ENCODE measurements around the gene PLA2G4A.
"Not testable (repeated sequence)": the region's sequence is repeated elsewhere in the genome, so short reads cannot be mapped to it uniquely, and the experiment has no call there.

The PLA2G4A gene

GRCh38 chr1:186873687-186874086 is 44.9 kb downstream of the PLA2G4A start:
- DNase-seq (ENCODE audit: low read depth in 2 of 2): no peak

- DNase-seq (ENCODE audit: low read depth in 2 of 2): no peak
Measured at GRCh38 chr1:186875896-186876835, 47.4 kb downstream of the PLA2G4A start.

GRCh38 chr1:186878356-186878755 is 49.6 kb downstream of the PLA2G4A start:
- DNase-seq (ENCODE audit: low read depth in 2 of 2): no peak

- DNase-seq (ENCODE audit: low read depth in 2 of 2): no peak
Measured at GRCh38 chr1:186880982-186881381, 52.2 kb downstream of the PLA2G4A start.

- no peak for DNase-seq (ENCODE audit: low read depth in 2 of 2)
Measured at GRCh38 chr1:186882372-186883134, 53.8 kb downstream of the PLA2G4A start.

- DNase-seq (ENCODE audit: low read depth in 2 of 2): no peak
Measured at GRCh38 chr1:186884251-186884650, 55.5 kb downstream of the PLA2G4A start.

GRCh38 chr1:186887203-186887602 is 58.5 kb downstream of the PLA2G4A start:
- DNase-seq (ENCODE audit: low read depth in 2 of 2): no peak

- no peak for DNase-seq (ENCODE audit: low read depth in 2 of 2)
Measured at GRCh38 chr1:186888367-186888766, 59.6 kb downstream of the PLA2G4A start.

GRCh38 chr1:186892936-186893335 is 64.2 kb downstream of the PLA2G4A start:
- DNase-seq (ENCODE audit: low read depth in 2 of 2): no peak

GRCh38 chr1:186894415-186894814 is 65.7 kb downstream of the PLA2G4A start:
- DNase-seq (ENCODE audit: low read depth in 2 of 2): no peak

GRCh38 chr1:186896211-186896610 is 67.5 kb downstream of the PLA2G4A start:
- no peak for DNase-seq (ENCODE audit: low read depth in 2 of 2)

GRCh38 chr1:186897008-186897407 is 68.3 kb downstream of the PLA2G4A start:
- DNase-seq (ENCODE audit: low read depth in 2 of 2): no peak

- DNase-seq (ENCODE audit: low read depth in 2 of 2): no peak
Measured at GRCh38 chr1:186899577-186899976, 70.8 kb downstream of the PLA2G4A start.

GRCh38 chr1:186899977-186900376 is 71.2 kb downstream of the PLA2G4A start:
- DNase-seq (ENCODE audit: low read depth in 2 of 2): no peak

- no peak for DNase-seq (ENCODE audit: low read depth in 2 of 2)
Measured at GRCh38 chr1:186900539-186901237, 71.9 kb downstream of the PLA2G4A start.

- DNase-seq (ENCODE audit: low read depth in 2 of 2): no peak
Measured at GRCh38 chr1:186901631-186902030, 72.9 kb downstream of the PLA2G4A start.

- no peak for DNase-seq (ENCODE audit: low read depth in 2 of 2)
Measured at GRCh38 chr1:186903374-186904136, 74.8 kb downstream of the PLA2G4A start.

GRCh38 chr1:186904361-186904760 is 75.6 kb downstream of the PLA2G4A start:
- DNase-seq (ENCODE audit: low read depth in 2 of 2): no peak

- DNase-seq (ENCODE audit: low read depth in 2 of 2): no peak
Measured at GRCh38 chr1:186905561-186905960, 76.8 kb downstream of the PLA2G4A start.

GRCh38 chr1:186915555-186915954 is 86.8 kb downstream of the PLA2G4A start:
- DNase-seq (ENCODE audit: low read depth in 2 of 2): no peak

- not testable (repeated sequence) for DNase-seq (ENCODE audit: low read depth in 2 of 2)
Measured at GRCh38 chr1:186917106-186917786, 88.5 kb downstream of the PLA2G4A start.
